ENCODE results near the gene MRPL53. TPM values are rescaled to one million over a fixed set of nuclear protein-coding genes. Genes with fewer than 3 reads are reported as not detected.

MRPL53 gene
- total and polyA plus RNA-seq, 2 of the 13 experiments (the other 11 are each of a cell fraction or from before 2014, with no cell fraction given): 34.3 to 51.9 TPM

- no peak; the same call in 1 of the 2 replicates for TF ChIP-seq MTA1 (CRISPR knock-in tag; IDR thresholded peaks at IDR 0.05; ENCODE audit: borderline replicate concordance)
- 0 out of 2 replicates have a peak, but pooled peaks have one; percentile 21 for TF ChIP-seq ZFP1 (CRISPR knock-in tag; IDR thresholded peaks at IDR 0.05)
- peak; percentile 83 for TF ChIP-seq PHF21A (CRISPR knock-in tag; IDR thresholded peaks at IDR 0.05)
- 0 out of 2 replicates have a peak, but pooled peaks have one; percentile 42 for TF ChIP-seq CERS6 (CRISPR knock-in tag; IDR thresholded peaks at IDR 0.05)
- peak; percentile 72; the same call in 1 of the 2 replicates for TF ChIP-seq TOPORS (CRISPR knock-in tag; IDR thresholded peaks at IDR 0.05)
- peak; percentile 92 for TF ChIP-seq PLSCR1 (CRISPR knock-in tag; IDR thresholded peaks at IDR 0.05; ENCODE audit: borderline replicate concordance)
- TF ChIP-seq RNF219 (CRISPR knock-in tag; IDR thresholded peaks at IDR 0.05): no peak
- TF ChIP-seq PBX3 (CRISPR knock-in tag; IDR thresholded peaks at IDR 0.05; ENCODE audit: borderline replicate concordance): no peak; the same call in 1 of the 2 replicates
- TF ChIP-seq EED (CRISPR knock-in tag; IDR thresholded peaks at IDR 0.05): peak; percentile 90; the same call in 1 of the 2 replicates
- TF ChIP-seq BCL6 (CRISPR knock-in tag; IDR thresholded peaks at IDR 0.05): peak; percentile 60; the same call in 1 of the 2 replicates
- TF ChIP-seq NFIC (IDR thresholded peaks at IDR 0.05; ENCODE audit: low read length): no peak; the same call in 1 of the 2 replicates
- TF ChIP-seq CC2D1A (CRISPR knock-in tag; IDR thresholded peaks at IDR 0.05): peak; percentile 85; the same call in 1 of the 2 replicates
- TF ChIP-seq THAP9 (CRISPR knock-in tag; IDR thresholded peaks at IDR 0.05; ENCODE audit: borderline replicate concordance): no peak; the same call in 1 of the 2 replicates
- TF ChIP-seq ZBTB10 (CRISPR knock-in tag; IDR thresholded peaks at IDR 0.05; ENCODE audit: borderline replicate concordance): no peak; the same call in 1 of the 2 replicates
- peak in 1 of 2 experiments; percentile 63; a peak in 1 of 4 replicates for TF ChIP-seq ATF4 (CRISPR knock-in tag; IDR thresholded peaks at IDR 0.05)
These were observed 30.6 kb downstream of the MRPL53 start, which contains the start of gene RTKN (continued) for GRCh38 chr2:74441690-74442482.

Measured in HepG2 (cell line).